ENCODE data around the gene NAT8L.

Gene NAT8L

GRCh38 chr4:2065106-2065930 lies 6.2 kb downstream of the NAT8L start:
- no peak for DNase-seq

DNA sequence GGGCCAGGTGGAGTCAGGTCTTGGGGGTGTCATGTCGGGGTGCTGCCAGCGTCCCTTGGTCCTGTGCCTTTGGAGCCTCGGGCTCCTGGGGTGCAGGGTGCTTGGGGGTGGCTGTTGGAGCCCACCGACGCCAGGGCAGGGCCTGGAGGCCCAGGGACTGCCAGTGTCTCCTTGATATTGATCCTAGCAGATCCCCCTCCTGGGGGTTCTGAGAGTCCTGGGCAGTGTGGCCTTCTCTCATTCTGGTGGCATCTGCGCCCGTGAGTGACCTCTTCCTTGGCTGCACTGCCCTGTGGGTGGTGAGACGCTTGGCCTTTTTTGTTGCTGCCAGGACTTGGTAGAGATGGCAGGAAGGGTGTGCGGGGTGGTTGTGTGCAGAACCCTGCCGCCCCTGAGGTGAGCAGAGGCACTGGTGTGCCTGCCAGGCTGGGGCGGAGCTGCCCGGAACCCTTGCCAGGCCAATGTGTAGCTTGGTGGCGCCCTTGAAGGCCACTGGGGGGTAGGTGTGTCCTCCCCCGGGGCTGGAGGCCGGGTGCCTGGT lies 7.0 kb downstream of the NAT8L start:
- DNase-seq: no peak

DNA sequence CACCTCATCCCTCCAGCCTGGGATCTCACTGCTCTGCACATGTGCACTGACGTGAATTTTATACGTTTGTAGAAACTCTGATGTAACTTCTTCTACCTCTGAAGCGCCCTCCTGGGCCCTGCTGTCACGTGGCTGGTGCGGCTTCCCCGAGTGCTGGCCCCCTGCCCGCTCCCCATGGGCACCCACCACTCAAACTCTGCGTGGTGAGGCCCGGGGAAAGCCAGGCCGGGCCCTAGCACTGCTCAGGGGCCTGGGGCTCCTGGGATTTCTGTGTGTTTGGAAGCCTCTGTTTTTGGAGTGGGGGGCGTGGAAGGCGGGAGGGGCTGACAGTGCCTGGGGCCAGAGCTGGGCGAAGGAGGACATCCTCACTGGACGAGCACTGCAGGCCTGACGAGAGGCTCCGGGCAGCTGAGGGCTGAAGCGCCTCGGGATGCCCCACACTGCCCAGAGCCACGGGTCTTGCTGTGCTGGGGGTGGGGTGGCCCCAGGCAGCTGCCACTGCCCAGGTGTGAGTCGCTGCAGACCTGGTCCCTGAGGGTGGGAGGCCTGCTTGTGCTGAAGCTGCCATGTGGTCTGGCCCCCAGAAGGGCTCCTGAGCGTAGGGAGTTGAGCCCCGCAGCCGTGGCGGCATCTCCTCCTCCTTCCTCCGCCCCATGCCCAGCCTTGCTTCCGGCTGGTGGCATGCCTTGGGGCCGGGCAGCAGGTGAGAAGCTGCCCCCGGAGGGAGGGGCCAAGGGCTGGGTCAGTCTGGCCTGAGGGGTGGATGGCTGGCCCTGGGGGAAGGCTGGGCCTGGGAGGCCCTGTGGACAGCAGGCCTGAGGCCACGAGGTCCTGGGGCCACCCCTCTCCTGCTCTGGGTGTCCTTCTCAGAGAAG lies 7.7 kb downstream of the NAT8L start:
- DNase-seq: no peak

DNA sequence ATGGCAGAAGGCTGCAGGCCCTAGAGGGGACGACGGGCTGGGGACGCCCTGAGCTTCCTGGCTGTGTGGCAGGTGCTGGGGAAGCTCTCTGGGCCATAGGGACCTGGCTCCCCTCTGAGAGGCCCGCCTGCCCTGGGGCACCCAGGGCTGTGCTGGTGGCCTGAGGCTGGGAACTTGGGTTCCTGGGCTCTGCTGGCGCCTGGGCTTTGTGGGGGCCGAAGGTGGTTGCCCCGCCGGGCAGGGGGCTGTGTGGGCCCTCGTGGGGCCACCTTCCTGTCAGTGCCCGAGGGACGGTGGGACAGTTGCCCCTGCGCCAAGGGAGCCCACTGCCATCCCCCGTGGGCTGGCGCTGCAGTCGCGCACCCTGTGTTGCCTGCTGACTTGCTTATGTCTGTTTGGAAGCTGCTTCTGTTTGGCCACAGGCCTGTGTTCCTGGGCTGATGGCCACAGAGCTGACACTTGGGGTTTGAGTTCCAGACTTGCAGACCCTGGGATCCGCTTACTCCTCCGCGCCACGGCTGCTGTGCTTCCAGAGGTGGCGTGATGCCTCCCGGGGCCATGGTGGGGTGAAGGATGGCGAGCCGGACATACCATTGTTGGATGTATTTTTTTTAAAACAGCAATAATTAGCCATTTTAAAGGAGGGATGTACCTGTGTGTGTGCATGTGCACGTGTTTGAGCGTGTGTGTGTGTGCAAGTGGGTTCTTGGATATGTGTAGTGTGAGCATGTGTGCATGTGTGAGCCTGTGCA lies 8.5 kb downstream of the NAT8L start:
- DNase-seq: no peak

DNA sequence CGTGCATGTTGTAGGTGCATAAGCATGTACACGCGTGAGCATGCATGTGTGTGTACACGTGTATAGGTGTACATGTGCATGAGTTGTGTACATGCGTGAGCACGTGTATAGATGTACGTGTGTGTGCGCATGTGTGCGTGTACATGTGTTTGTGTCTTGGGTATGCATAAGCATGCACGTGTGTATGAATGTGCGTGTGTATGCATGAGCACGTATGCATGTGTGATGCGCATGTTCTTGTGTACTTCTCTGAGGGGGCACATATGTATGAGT lies 9.0 kb downstream of the NAT8L start:
- no peak for DNase-seq

GRCh38 chr4:2068566-2068965 lies 9.4 kb downstream of the NAT8L start:
- no peak for DNase-seq

- no peak for DNase-seq
Observed at GRCh38 chr4:2069161-2069971, 10.2 kb downstream of the NAT8L start.

GRCh38 chr4:2069986-2070385 lies 10.9 kb downstream of the NAT8L start:
- DNase-seq: no peak

DNA sequence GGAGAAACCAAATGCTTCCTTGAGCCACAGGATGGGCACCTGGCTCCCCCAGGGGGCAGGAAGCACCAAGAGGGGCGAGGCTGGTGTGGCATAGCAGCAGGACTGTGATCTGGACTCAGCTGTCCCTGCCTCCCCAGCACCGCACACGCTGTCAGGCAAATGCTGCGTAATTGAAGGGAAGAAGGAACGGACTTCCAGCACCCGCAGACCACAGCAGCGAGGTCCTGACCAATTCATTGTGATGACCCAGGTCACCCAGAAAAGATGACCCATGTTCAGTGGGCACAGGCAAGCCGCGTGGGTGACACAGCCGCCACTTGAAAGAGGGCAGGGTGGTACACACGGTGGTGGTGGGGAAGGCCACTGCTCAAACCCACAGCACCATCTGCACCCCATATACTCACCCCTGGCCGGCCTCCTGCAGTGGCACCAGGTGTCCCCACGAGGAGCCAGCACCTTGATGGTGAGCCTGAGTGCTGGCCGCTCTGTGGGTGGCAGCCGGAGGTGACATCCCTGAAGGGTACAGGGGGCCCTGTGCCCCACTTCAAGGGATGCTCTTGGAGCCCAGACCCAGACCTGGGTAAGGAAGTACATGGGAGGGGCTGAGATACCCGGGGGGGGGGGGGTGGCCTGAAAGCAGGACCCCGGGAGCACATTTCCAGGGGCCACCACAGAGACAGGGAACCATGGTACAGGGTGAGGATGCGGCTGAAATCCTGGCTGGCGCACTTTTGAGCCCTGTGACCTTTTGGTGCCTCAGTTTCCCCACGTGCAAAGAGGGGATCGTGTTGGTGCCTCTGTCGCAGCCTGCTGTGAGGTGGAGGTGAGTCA lies 11.5 kb downstream of the NAT8L start:
- no peak for DNase-seq

DNA sequence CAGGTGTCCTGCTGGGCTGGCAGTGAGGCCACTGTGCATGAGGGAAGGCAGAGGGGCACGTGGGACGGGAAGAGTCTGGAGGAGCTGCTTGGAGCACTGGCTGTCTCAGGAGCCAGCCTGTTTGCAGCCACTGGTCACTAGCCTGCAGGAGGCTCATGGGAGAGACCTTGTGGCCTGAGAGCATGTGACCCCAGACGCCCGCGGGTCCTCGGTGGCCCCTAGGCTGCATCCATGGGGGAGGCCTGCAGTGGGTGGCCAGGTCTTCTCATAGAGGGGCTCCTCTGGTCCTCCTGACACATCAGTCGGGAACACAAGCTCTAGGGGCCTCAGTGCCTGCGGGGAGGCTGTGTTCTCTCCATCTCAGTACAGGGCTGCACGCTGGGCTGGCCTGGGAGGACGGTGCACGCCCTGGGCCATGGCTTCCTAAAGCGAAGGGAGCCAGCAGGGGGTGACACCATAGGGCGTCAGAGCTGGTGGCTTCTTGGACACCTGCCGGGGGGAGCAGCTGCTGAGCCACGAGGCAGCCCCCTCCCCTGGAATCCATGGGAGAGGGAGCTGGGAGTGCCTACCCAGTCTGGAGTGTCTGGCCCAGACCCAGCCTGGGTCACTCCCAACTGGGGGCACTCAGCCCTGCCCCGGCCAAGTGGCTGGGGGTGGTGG lies 12.3 kb downstream of the NAT8L start:
- DNase-seq: no peak

GRCh38 chr4:2071912-2072867 lies 13.1 kb downstream of the NAT8L start:
- no peak for DNase-seq

DNA sequence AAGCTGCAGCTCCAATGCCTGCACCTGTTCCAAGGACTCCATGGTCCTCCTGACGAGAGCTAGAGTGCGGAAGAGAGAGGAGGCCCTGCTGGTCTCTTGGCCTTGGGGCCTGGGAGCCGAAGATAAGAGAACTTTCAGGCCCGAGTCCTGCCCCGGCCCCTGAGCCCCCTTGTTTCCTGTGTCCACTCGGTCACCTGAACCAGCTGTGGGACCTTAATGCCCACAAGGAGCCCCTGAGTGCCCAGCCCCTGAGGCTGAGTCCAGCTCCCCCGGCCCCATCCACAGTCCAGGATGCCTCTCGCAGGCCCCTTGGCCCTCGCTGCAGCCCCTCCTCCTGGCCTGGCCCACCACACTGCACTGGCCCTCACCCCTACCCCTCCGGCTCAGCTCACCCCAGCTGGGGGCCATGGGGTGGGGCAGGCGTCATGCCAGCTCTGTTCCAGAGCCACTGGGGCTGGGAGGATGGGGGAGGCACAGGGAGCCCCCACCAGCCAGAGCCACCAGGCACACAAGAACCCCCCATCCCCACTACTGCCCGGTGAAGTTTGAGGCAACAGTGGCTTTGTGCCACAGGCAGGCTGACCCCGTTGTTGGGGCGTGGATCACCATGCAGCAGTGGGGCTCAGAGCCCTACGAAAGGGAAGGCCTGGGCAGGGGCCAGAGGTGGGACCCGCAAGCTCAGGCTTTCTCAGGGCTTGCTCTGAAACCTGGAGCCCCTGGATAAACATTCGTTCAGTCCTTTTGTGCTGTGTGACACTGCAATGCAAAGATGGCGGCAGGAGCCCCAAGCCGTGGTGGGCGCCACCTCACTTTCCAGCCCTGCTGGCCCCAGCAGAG lies 14.1 kb downstream of the NAT8L start:
- DNase-seq: no peak

- no peak for DNase-seq
Observed at GRCh38 chr4:2073808-2074481, 14.8 kb downstream of the NAT8L start.

DNA sequence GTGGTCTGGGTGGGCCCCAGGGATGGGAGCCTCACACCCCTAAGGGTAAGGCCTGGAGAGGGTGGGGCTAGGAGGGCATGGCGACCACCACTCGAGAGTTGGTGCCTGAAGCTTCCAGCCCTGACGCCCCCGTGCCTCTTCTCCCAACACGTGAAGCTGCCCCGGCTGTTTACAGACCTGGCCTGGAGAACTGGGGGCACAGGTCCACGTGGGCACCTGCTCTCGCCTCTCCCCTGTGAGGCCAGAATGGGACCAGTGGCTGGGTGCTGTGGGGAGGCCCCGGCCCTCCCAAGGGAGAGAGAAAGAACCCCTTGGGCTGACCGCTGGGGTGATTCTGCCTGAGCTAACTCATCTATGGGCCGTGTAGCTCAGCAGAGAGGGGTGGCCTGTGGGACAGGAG lies 15.5 kb downstream of the NAT8L start:
- DNase-seq: no peak

GRCh38 chr4:2075171-2075986 lies 16.3 kb downstream of the NAT8L start:
- DNase-seq: no peak

DNA sequence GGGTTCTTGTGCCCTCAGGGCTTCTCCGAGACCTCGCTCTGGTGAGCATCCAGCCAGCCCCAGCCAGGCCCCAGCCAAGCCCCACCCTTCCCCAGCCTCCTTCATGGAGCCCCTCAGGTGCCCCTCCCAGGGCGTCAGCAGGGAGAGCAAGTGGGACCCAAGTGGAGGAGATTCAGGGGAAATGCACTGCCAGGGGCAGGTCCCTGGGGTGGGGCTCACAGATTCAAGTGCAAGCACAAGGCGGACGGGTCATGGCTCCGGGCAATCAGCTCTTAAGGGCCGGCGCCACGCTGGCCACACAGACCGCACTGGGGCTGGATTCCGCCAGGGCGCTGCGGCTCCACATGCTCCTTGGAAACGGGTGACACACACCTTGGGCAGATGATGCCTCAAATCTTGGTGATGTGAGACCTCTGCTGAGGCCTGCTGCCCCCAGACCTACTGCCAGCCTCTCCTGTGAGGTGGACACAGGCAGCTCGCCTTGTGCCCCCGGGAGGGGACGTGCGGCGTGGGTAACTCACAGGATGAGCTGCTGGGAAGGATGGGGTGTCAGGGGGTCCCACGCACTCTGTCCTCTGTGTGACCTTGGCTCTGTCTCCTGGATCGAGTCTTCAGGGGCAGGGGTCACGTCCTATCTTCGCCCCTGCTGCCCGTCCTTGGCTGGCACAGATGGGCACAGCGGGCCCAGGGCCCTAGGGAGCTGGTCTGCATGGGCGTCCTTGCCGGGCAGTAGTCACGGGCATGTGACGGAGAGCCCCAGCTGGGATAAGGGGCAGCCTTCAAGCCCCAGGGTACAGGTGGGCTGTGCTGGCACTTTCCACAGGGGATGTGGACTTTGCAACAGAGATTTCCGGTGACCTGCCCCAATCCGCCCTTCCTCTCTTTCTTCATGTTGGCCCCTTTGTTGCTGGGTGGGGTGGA lies 17.1 kb downstream of the NAT8L start:
- no peak for DNase-seq
